NCI-H2107 (cell line): ENCODE results near the gene MAPK8IP3.

Source experiments
- DNase-seq: peaks from one replicate; lab custom pipeline; 2025; lab: John Stamatoyannopoulos, UW

MAPK8IP3 gene

GRCh38 chr16:1705688-1706385 lies at the start of gene MAPK8IP3:
TSS of gene MAPK8IP3 (plus strand) at chr16:1706195. CDS start at chr16:1706340, 145 bp downstream.
- DNase-seq: peak; percentile 88

GRCh38 chr16:1656808-1657617 lies 49.0 kb upstream of the MAPK8IP3 start:
- DNase-seq: no peak

- DNase-seq: no peak
These were observed 48.2 kb upstream of the MAPK8IP3 start for GRCh38 chr16:1657841-1658240.

GRCh38 chr16:1659031-1659430 lies 47.0 kb upstream of the MAPK8IP3 start:
- no peak for DNase-seq

- no peak for DNase-seq
These were observed 44.2 kb upstream of the MAPK8IP3 start for GRCh38 chr16:1661826-1662225.

GRCh38 chr16:1662543-1662942 lies 43.5 kb upstream of the MAPK8IP3 start:
- DNase-seq: no peak

GRCh38 chr16:1665829-1666228 lies 40.2 kb upstream of the MAPK8IP3 start:
- DNase-seq: no peak

- no peak for DNase-seq
These were observed 39.7 kb upstream of the MAPK8IP3 start for GRCh38 chr16:1666316-1666715.

GRCh38 chr16:1667271-1667670 lies 38.7 kb upstream of the MAPK8IP3 start:
- no peak for DNase-seq

GRCh38 chr16:1667916-1668315 lies 38.1 kb upstream of the MAPK8IP3 start:
- DNase-seq: no peak

GRCh38 chr16:1668612-1669319 lies 37.2 kb upstream of the MAPK8IP3 start:
- DNase-seq: no peak

- no peak for DNase-seq
These were observed 36.3 kb upstream of the MAPK8IP3 start for GRCh38 chr16:1669698-1670097.

- no peak for DNase-seq
These were observed 35.6 kb upstream of the MAPK8IP3 start for GRCh38 chr16:1670371-1670770.

GRCh38 chr16:1670866-1671265 lies 35.1 kb upstream of the MAPK8IP3 start:
- no peak for DNase-seq

GRCh38 chr16:1673424-1674151 lies 32.4 kb upstream of the MAPK8IP3 start:
- DNase-seq: no peak

GRCh38 chr16:1674306-1674705 lies 31.7 kb upstream of the MAPK8IP3 start:
- no peak for DNase-seq

GRCh38 chr16:1674751-1675664 lies 31.0 kb upstream of the MAPK8IP3 start:
- DNase-seq: no peak

GRCh38 chr16:1676661-1677060 lies 29.3 kb upstream of the MAPK8IP3 start:
- no peak for DNase-seq

GRCh38 chr16:1677339-1677738 lies 28.7 kb upstream of the MAPK8IP3 start:
- DNase-seq: no peak

GRCh38 chr16:1677942-1678499 lies 28.0 kb upstream of the MAPK8IP3 start, which contains the start of gene JPT2:
TSS of gene JPT2 (plus strand) at chr16:1678279. CDS start at chr16:1678313, 34 bp downstream.
- DNase-seq: peak; percentile 98
